SU-DHL-6 (cell line): ENCODE measurements around the gene NKPD1.

ENCODE experiments used
- CTCF ChIP-seq: fragments of 200-600 bp; sonication (generic); IDR thresholded peaks from one replicate; pipeline ENCODE4 v1.5.1; 2017; ENCODE audit warnings: antibody characterized with exemption, mild to moderate bottlenecking, low read length, moderate library complexity; ENCODE audit not compliant: insufficient read depth, poor library complexity, severe bottlenecking
- EZH2phosphoT487 ChIP-seq: fragments of 200-600 bp; sonication (generic), shearing (Covaris generic); conservative IDR thresholded peaks from 2 replicates; pipeline ENCODE4 v1.6.1; 2018; ENCODE audit warnings: mild to moderate bottlenecking, antibody characterized with exemption, low read length, moderate library complexity, mixed read lengths

- TF ChIP-seq CTCF (peak; percentile 34), EZH2phosphoT487 (no peak)
These were observed 26.8 kb upstream of the NKPD1 start for GRCh38 chr19:45187421-45188100.
